SU-DHL-6 (cell line): ENCODE data around the gene RSPO3.

Source experiments
- H2AFZ ChIP-seq: fragments of 200-600 bp; sonication (generic); 2 replicates; pipeline ENCODE4 v1.6.1; 2014; ENCODE audit warnings: low read depth, mild to moderate bottlenecking, moderate library complexity, mixed read lengths, antibody characterized with exemption, low read length; ENCODE audit not compliant: severe bottlenecking
- H3F3A ChIP-seq: fragments of 200-600 bp; shearing (Covaris generic); 2 replicates; pipeline ENCODE4 v1.6.0; 2016; ENCODE audit warnings: antibody characterized with exemption, mild to moderate bottlenecking; ENCODE audit not compliant: insufficient read depth
- H3K27ac ChIP-seq: fragments of 200-600 bp; sonication (generic); 2 replicates; pipeline ENCODE4 v1.5.1; 2016; ENCODE audit warnings: low read depth, mild to moderate bottlenecking, low read length, moderate library complexity, mixed read lengths
- H3K27me3 ChIP-seq: fragments of 200-600 bp; sonication (generic), shearing (Covaris generic); 2 replicates; pipeline ENCODE4 v1.6.0; 2014; ENCODE audit warnings: mild to moderate bottlenecking, low read length
- H3K36me3 ChIP-seq: fragments of 200-600 bp; sonication (generic); 2 replicates; pipeline ENCODE4 v1.6.1; 2014; ENCODE audit warnings: mild to moderate bottlenecking, low read length, mixed read lengths
- H3K4me2 ChIP-seq: fragments of 300-600, 200-600 bp; shearing (Covaris generic), sonication (generic); 2 replicates; pipeline ENCODE4 v1.6.0; 2014; ENCODE audit warnings: low read length, low read depth, mild to moderate bottlenecking; ENCODE audit not compliant: poor library complexity, severe bottlenecking
- H3K4me3 ChIP-seq: fragments of 200-600 bp; sonication (generic); 2 replicates; pipeline ENCODE4 v1.5.1; 2014; ENCODE audit warnings: antibody characterized with exemption, low read length, mild to moderate bottlenecking, mixed read lengths; ENCODE audit not compliant: insufficient read depth, poor library complexity, severe bottlenecking
- H3K79me2 ChIP-seq: fragments of 200-600 bp; sonication (generic); 2 replicates; pipeline ENCODE4 v1.6.1; 2014; ENCODE audit warnings: mild to moderate bottlenecking, low read length, moderate library complexity; ENCODE audit not compliant: insufficient read depth
- H3K9ac ChIP-seq: fragments of 200-600 bp; sonication (generic); 2 replicates; pipeline ENCODE4 v1.7.0; 2014; ENCODE audit warnings: mild to moderate bottlenecking, low read length
- H3K9me2 ChIP-seq: fragments of 200-600 bp; sonication (generic); replicated peaks from 2 replicates; pipeline ENCODE4 v1.6.1; 2014; ENCODE audit warnings: low read length; ENCODE audit not compliant: insufficient read depth
- H3K9me3 ChIP-seq: fragments of 200-600 bp; sonication (generic); 2 replicates; pipeline ENCODE4 v1.6.1; 2014; ENCODE audit warnings: low read length, mixed read lengths; ENCODE audit not compliant: insufficient read depth
- H4K20me1 ChIP-seq: fragments of 200-600 bp; sonication (generic); 2 replicates; pipeline ENCODE4 v1.6.1; 2014; ENCODE audit warnings: low read depth, mild to moderate bottlenecking, antibody characterized with exemption, low read length, moderate library complexity, mixed read lengths
- EZH2phosphoT487 ChIP-seq: fragments of 200-600 bp; sonication (generic), shearing (Covaris generic); conservative IDR thresholded peaks from 2 replicates; pipeline ENCODE4 v1.6.1; 2018; ENCODE audit warnings: mild to moderate bottlenecking, antibody characterized with exemption, low read length, moderate library complexity, mixed read lengths
- TF ChIP-seq, protein P1 (sequence below): fragments of 200-600 bp; sonication (generic); IDR thresholded peaks from one replicate; pipeline ENCODE4 v1.5.1; 2017; ENCODE audit warnings: antibody characterized with exemption, mild to moderate bottlenecking, low read length, moderate library complexity; ENCODE audit not compliant: insufficient read depth, poor library complexity, severe bottlenecking

RSPO3 gene

DNA sequence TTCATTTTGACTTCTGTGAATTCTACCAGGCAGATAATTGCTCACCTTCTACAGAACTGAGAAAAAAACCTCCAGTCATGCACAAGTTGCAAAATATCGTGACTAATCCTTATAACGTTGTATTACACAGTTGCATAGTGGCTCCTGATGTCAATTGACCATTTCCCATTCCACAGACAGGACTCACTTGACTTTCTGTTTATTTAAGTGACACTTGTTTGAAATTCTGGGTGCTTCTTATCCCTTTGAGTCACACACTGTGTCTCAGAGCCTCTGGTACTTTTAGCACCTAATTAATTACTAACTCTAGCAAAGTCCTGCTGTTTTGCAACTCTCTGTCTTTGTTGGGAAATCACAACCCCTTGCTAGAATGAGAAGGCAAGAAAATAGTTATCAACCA lies 16.2 kb upstream of the RSPO3 start:
- no peak overlapping the region for H3K27ac ChIP-seq

DNA sequence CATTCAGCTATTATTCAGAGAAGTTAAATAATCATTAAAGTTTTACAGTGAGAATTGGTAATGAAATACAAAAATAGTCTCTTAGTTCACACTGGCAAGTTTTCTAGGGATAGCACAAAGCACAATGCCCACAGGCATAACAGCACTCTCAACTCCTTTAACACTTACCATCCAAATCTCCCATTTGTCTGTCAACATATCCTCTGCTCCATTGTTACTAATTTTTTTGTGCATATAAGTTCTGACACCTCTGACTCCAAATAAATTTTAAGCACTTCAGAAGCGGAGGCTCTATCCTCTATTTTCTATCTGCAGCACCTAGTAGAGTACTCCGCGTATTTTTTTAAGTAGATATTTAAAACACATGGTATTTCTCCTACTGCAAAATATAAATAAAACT lies 15.6 kb upstream of the RSPO3 start:
- TF ChIP-seq, protein P1, sequence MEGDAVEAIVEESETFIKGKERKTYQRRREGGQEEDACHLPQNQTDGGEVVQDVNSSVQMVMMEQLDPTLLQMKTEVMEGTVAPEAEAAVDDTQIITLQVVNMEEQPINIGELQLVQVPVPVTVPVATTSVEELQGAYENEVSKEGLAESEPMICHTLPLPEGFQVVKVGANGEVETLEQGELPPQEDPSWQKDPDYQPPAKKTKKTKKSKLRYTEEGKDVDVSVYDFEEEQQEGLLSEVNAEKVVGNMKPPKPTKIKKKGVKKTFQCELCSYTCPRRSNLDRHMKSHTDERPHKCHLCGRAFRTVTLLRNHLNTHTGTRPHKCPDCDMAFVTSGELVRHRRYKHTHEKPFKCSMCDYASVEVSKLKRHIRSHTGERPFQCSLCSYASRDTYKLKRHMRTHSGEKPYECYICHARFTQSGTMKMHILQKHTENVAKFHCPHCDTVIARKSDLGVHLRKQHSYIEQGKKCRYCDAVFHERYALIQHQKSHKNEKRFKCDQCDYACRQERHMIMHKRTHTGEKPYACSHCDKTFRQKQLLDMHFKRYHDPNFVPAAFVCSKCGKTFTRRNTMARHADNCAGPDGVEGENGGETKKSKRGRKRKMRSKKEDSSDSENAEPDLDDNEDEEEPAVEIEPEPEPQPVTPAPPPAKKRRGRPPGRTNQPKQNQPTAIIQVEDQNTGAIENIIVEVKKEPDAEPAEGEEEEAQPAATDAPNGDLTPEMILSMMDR = no peak
- TF ChIP-seq EZH2phosphoT487 = no peak
- H2AFZ ChIP-seq = no peak overlapping the region
- H3F3A ChIP-seq = no peaks in the 10 kb centered on the region
- no peak overlapping the region for H3K4me3 ChIP-seq
- H3K79me2 ChIP-seq = no peaks in the 10 kb centered on the region
- no peaks in the 10 kb centered on the region for H3K36me3 ChIP-seq
- H3K27me3 ChIP-seq = 0 out of 2 replicates have a peak, but pooled peaks cover 3% of the 10 kb centered on the region
- no peak overlapping the region for H3K27ac ChIP-seq
- H3K9ac ChIP-seq = no peak overlapping the region
- H4K20me1 ChIP-seq = no peaks in the 10 kb centered on the region
- H3K9me3 ChIP-seq = no peaks in the 10 kb centered on the region
- no peaks in the 10 kb centered on the region for H3K9me2 ChIP-seq
- H3K4me2 ChIP-seq = no peak overlapping the region

More for the DNA sequence above, 16.2 kb upstream of the RSPO3 start:
- H3K9ac ChIP-seq = no peak overlapping the region
- no peaks in the 10 kb centered on the region for H3F3A ChIP-seq
- H2AFZ ChIP-seq = no peak overlapping the region
- no peak overlapping the region for H3K4me3 ChIP-seq
- no peaks in the 10 kb centered on the region for H3K9me2 ChIP-seq
- TF ChIP-seq EZH2phosphoT487 = no peak
- TF ChIP-seq, protein P1 = no peak
- H3K9me3 ChIP-seq = no peaks in the 10 kb centered on the region
- H3K79me2 ChIP-seq = no peaks in the 10 kb centered on the region
- H4K20me1 ChIP-seq = no peaks in the 10 kb centered on the region
- no peaks in the 10 kb centered on the region for H3K36me3 ChIP-seq
- no peak overlapping the region for H3K4me2 ChIP-seq
- 0 out of 2 replicates have a peak, but pooled peaks cover 3% of the 10 kb centered on the region for H3K27me3 ChIP-seq

DNA sequence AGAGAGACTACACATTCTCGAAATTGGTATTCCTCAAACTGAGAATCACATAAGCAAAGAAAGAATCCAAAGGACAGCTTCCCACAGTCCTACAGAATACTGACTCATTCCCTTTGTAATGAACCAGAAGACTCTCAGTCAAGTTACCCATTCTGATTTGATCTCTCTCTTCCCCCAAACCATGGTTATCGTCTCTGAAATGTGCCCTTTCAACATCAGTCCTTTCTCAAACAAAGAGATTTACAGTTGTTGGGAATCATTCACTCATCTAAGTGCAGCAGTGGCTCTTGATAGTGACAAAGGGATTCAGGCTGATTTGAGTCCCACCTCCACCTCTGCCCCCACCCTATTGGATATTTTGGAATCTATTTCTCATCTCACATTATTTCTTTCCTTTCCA lies 15.0 kb upstream of the RSPO3 start:
- no peak overlapping the region for H3K9ac ChIP-seq
- H3K9me3 ChIP-seq = no peaks in the 10 kb centered on the region
- no peak overlapping the region for H3K27ac ChIP-seq
- H3K9me2 ChIP-seq = no peaks in the 10 kb centered on the region
- H3K27me3 ChIP-seq = 0 out of 2 replicates have a peak, but pooled peaks cover 3% of the 10 kb centered on the region
- no peak overlapping the region for H3K4me3 ChIP-seq
- H2AFZ ChIP-seq = no peak overlapping the region
- H3K36me3 ChIP-seq = no peaks in the 10 kb centered on the region
- TF ChIP-seq, protein P1 = no peak
- no peak for TF ChIP-seq EZH2phosphoT487
- no peaks in the 10 kb centered on the region for H3F3A ChIP-seq
- no peaks in the 10 kb centered on the region for H4K20me1 ChIP-seq
- no peaks in the 10 kb centered on the region for H3K79me2 ChIP-seq
- H3K4me2 ChIP-seq = no peak overlapping the region

DNA sequence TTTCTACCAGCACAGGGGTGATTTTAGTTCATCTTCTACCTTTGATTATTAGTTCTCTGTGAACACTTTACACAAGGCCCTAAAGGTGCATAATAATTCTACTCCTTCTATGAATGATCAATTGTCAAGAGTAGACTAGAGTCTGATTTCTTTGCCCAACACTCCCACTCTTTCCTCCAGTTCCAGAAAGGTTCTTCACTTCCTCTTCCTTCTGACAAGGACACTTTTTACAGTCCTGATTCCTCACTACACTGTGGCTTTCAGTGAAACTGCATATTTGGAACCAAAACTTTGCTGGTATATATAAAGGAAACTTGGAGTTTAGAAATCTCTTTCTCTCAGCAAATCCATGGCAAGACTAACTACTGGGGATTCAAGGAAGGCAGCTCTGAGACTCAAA lies 10.6 kb upstream of the RSPO3 start:
- no peak overlapping the region for H3K27ac ChIP-seq
- no peaks in the 10 kb centered on the region for H3K9me3 ChIP-seq
- H2AFZ ChIP-seq = no peak overlapping the region
- no peak overlapping the region for H3K4me3 ChIP-seq
- no peaks in the 10 kb centered on the region for H3K9me2 ChIP-seq
- H3K79me2 ChIP-seq = no peaks in the 10 kb centered on the region
- H4K20me1 ChIP-seq = no peaks in the 10 kb centered on the region
- no peak overlapping the region for H3K4me2 ChIP-seq
- H3K36me3 ChIP-seq = no peaks in the 10 kb centered on the region
- H3F3A ChIP-seq = no peaks in the 10 kb centered on the region
- TF ChIP-seq, protein P1 = no peak
- no peak for TF ChIP-seq EZH2phosphoT487
- 0 out of 2 replicates have a peak, but pooled peaks cover 3% of the 10 kb centered on the region for H3K27me3 ChIP-seq
- no peak overlapping the region for H3K9ac ChIP-seq
